GM21515 (cell line): ENCODE measurements around the gene PSRC1.

Experiments
- ATAC-seq: cut with Tn5 transposase; IDR thresholded peaks from one replicate; pipeline ENCODE4 v1.9.1; 2021; ENCODE audit not compliant: unreplicated experiment

The PSRC1 gene

GRCh38 chr1:109248797-109249629 lies 33.9 kb downstream of the PSRC1 start, which contains the start of gene CELSR2:
Gene CELSR2, plus strand, starts transcription at chr1:109249539. Its CDS starts 541 bp downstream, at chr1:109250080.
- ATAC-seq = peak; percentile 73

DNA sequence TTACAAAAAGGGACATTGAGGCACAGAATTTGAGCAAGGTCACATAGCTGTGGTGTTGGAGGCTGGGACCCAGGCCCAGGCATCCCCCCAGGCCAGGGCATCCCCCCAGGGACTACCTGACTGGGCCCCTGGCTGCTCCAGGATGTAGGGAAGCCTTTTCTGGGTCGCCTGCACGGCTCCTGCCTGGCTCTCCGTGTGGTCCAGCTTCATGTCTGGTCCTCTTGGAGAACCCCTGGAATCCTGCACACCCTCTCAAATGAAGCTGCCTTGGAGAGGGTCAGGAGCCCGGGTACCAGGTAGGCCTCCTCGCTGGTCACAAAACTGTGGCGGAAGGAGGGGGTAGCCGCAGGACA lies 34.5 kb downstream of the PSRC1 start:
- ATAC-seq = no peak

DNA sequence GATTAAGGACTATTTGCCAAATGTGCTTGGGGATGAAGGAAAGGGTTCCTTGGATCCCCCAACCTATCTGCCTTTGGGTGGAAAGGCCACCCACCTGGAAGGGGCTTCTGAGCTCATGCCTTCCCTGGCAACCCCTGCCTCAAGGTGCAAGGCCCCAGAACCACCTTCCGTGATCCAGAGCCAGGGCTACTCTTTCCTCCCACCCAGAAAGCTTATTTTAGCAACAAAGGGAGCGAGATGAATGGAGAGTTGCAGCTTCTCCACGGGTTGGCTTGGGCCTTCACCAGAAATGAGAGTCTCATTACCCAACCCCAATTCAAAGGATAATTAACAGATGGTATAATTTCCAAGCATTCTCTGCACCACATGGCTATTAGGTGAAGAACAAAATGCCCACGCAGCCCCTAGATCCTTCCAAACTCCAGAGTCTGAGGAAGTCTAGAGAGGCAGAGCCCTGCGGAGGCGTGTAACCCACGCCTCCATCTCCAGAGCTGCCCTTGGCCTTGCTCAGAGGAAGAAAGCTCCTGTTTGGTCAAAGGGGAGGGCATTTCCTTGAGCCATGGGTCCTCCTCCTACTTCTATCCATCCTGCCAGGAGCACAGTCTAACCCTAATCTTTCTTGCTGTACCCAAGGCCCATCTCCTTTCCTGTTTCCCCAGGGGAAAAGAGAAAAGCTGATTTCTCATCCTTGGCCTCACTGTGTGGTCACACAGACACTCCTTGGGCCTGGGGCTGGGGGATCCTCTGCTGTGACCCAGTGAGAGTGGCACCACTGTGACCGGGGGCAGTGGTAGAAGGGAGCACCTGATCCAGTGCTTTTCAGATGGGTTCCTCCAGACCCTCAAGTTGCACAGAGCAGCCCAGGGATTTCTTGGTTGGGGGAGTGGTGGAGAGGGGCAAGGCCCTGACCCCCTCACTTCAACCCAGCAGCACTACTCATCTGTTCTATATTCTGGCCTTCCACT lies 35.3 kb downstream of the PSRC1 start:
- ATAC-seq = no peak

DNA sequence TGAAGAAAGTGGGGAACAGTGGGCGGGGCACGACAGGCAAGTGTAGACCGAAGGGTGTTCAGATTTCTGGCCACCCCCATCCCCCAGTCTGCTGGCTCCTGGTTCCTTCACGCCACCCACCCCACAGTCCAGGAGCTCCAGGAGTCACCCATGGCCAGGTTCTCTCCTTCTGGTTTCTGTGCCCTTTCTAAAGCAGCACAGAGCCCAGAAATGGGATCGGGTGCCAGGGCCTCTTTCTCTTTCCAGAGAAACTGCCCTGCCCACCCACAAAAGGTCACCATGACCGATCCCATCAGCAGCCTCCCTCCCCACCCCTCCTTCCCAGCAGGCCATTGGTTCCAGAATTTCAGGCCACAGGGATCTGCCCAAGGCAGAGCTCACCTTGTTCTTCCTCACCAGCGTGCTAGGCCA lies 36.8 kb downstream of the PSRC1 start:
- ATAC-seq = no peak

- ATAC-seq = no peak
Observed at GRCh38 chr1:109243860-109244552, 38.9 kb downstream of the PSRC1 start.

- ATAC-seq = no peak
Observed at GRCh38 chr1:109243221-109243620, 39.7 kb downstream of the PSRC1 start.

GRCh38 chr1:109242387-109242786 lies 40.6 kb downstream of the PSRC1 start:
- no peak for ATAC-seq

DNA sequence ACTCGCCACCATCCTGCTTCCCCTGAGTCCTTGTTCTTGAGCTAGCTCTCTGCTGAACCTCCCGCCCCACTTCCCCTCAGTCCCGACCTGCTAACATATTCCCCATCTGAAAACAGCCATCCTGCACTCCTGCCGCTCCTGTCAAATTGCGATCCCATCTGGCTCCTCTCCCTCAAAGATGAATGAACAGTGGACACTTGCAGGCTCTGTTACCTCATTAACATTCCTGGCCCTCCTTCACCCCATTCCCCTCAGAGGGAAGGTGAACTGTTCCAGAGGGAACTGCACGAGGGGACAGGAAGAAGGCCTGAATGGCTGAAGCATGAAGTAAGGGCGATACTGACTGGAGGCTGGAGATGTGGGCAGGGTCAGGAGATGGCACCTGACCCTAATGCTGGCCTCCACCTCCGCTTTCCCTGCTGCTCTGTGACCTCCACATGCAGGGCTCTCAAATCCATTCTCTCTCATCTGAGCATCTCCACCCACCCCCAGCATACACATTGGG lies 41.1 kb downstream of the PSRC1 start:
- no peak for ATAC-seq

DNA sequence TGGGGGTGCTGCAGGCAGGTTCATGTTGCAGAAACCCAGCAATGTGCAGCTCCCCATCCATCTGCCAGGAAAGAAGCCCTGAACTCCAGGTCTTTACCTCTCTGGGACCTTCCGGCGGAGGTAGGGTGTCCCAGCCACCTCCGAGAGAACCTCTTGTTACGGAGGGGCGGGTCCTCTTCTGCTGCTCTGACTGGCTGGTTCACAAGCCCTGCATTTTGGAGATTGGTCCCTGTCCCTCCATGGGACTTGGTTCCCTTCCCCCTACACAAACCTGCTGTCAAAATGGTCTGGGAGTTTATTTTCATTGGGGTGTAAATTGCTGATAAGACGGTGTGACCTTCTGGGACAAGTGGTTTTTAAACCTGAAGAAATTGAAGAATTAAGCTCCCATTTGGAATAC lies 41.6 kb downstream of the PSRC1 start:
- ATAC-seq = no peak

- ATAC-seq = no peak
Observed at GRCh38 chr1:109240158-109241152, 42.5 kb downstream of the PSRC1 start.

DNA sequence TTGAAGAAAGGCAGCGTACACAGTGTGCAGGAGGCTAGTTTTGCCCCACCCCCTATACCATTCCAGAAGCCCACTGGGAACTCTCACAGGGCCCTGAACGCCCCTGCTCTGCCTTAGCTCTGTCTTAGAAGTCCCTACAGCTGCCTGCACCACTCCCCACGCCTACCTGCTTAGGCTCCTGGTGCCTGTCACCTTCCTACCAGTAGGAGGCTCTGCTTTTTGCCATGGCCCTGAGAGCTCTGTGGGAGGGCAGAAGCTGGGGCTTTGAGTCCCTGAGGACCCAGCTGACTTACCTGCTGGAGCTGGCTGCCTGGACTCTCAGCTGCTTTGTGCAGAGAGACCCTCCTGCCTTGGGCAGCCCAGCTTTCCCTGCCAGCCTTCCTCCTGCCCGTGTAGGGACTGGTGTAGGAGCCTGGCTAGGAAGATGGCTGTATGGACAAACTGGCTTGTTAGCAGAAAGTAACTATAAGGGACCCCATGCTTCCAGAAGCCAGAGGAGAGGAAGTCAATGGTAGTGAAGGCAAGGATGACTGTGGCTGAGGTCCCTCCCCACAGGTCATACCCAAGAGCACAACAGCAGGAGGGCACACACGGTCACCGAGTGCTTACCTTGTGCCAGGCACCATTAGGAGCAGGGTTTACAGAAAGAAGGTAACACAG lies 43.4 kb downstream of the PSRC1 start:
- no peak for ATAC-seq

DNA sequence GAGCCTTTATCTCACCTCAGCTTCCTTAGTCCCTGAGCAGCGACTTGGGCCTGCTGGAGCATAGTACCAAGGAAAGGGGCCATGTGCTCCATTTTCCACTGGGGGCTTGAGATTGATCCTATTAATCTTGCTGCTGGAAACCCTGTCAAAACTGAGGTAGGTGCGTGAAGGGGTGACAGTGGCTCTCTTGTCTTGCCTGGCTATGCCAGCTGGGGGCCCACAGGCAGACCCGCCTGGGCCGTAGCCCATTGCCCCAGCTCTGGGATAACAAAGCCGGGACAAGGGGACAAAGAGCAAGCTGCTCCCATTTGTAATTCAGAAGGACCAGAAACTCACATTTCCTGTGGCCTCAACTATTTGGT lies 43.9 kb downstream of the PSRC1 start:
- no peak for ATAC-seq

DNA sequence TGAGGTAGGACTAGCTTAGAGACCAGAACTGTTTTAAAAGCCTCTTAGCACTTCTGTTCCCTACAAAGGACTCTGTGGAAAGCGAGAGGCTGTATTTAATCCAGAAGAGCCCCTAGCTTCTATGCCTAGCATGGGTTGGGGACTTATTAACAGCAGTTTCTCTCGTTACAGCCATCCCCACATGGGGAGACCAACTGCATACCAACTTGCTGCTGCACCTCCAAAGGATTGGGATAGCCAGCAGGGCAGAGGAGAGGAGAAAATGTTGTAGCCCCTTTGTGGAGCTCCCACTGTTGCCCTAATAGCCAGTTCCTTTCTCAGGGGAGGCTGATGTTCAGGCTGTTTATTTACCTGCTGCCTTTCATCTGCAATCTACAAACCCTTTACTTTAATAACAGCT lies 44.6 kb downstream of the PSRC1 start:
- ATAC-seq = no peak

GRCh38 chr1:109237512-109237911 lies 45.4 kb downstream of the PSRC1 start:
- no peak for ATAC-seq

DNA sequence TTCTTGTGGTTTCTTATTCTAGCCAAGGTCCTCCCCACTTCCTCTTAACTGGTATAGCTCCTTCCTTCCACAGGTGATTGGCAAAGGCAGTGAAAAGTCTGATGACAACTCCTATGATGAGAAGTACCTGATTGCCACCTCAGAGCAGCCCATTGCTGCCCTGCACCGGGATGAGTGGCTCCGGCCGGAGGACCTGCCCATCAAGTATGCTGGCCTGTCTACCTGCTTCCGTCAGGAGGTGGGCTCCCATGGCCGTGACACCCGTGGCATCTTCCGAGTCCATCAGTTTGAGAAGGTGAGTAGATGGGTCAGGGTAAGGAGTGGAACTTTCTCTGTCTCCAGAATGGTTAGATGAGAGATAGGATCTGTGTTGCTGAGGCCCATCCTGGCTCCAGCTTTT lies 47.8 kb downstream of the PSRC1 start:
- no peak for ATAC-seq

DNA sequence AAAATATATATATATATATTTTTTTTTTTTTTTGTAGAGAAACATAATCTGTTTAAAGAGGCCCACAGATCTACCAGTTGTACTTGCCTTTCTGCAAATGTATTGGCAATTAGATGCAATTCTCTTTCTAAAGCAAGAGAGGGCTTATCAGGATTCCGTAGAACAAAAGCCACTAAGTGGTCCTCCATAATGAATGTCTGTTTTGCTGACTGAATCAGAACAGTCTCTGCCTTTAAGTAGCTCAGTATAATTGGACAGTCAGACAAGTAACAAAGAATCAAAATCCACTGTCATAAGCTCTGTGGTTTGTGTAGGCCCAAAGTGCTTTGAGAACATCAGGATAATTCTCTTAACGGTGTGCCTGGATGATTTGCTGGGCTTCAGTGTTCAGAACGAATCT lies 51.9 kb downstream of the PSRC1 start:
- no peak for ATAC-seq
